Tibial nerve (tissue), 3 donors: ENCODE measurements around the gene CRY1.

Experiments
- CTCF ChIP-seq, 5 experiments: fragments of 200-600 bp in 3 of 5; fragments of 450-650 bp in 2 of 5; sonication (generic) in 3 of 5; IDR thresholded peaks; one replicate each; pipeline ENCODE4 v1.5.1; 2016 to 2019; ENCODE audit warnings: antibody characterized with exemption in 5 of 5, mild to moderate bottlenecking in 3 of 5, moderate library complexity in 2 of 5
- POLR2A ChIP-seq, 2 donors: fragments of 450-650 bp; IDR thresholded peaks; one replicate each; pipeline ENCODE4 v1.6.1; 2017; ENCODE audit warnings: antibody characterized with exemption in 2 of 2, mild to moderate bottlenecking in 2 of 2, moderate library complexity in 2 of 2

GRCh38 chr12:106985479-106985878 is 107.9 kb downstream of the CRY1 start:
- TF ChIP-seq CTCF (IDR thresholded peaks at IDR 0.05) (no peak), POLR2A (IDR thresholded peaks at IDR 0.05) (no peak)
